HEK293 (cell line): ENCODE results near the gene ZKSCAN3.

ENCODE experiments used
- CTCF ChIP-seq: fragments of 450-650 bp; formaldehyde crosslinking; IDR thresholded peaks from 2 replicates; pipeline ENCODE4 v1.5.1; 2016; ENCODE audit warnings: missing biosample characterization, missing genetic modification characterization
- KLF7 ChIP-seq: fragments of 450-650 bp; formaldehyde crosslinking; IDR thresholded peaks from 2 replicates; pipeline ENCODE4 v1.5.1; 2016; ENCODE audit warnings: missing biosample characterization, missing genetic modification characterization, borderline replicate concordance
- ZNF76 ChIP-seq: fragments of 450-650 bp; formaldehyde crosslinking; IDR thresholded peaks from 2 replicates; pipeline ENCODE4; 2016; ENCODE audit warnings: low read depth, missing biosample characterization, missing genetic modification characterization, borderline replicate concordance

GRCh38 chr6:28334286-28335039 is 15.3 kb upstream of the ZKSCAN3 start:
- TF ChIP-seq KLF7 (tag by site-specific recombination) (no peak), CTCF (tag by site-specific recombination) (no peak), ZNF76 (tag by site-specific recombination) (no peak)
